ACC112 (cell line): Measurements from ENCODE around the gene PYROXD2.

Source experiments
- H2AFZ ChIP-seq: fragments of 200-600 bp; sonication (generic); one replicate; pipeline ENCODE4 v1.6.0; 2017; ENCODE audit warnings: antibody characterized with exemption, low read length; ENCODE audit not compliant: unreplicated experiment
- H3K27ac ChIP-seq: fragments of 200-600 bp; sonication (generic); 2 replicates; pipeline ENCODE4 v1.5.1; 2014; ENCODE audit warnings: low read depth, mild to moderate bottlenecking, antibody characterized with exemption, low read length, moderate library complexity
- H3K27me3 ChIP-seq: fragments of 200-600 bp; sonication (generic); 2 replicates; pipeline ENCODE4 v1.6.1; 2014; ENCODE audit warnings: mild to moderate bottlenecking, antibody characterized with exemption, low read length, moderate library complexity, mixed read lengths; ENCODE audit not compliant: insufficient read depth
- H3K36me3 ChIP-seq: fragments of 200-600 bp; sonication (generic); 2 replicates; pipeline ENCODE4 v1.6.1; 2016; ENCODE audit warnings: mild to moderate bottlenecking, antibody characterized with exemption, low read length, moderate library complexity, mixed read lengths; ENCODE audit not compliant: insufficient read depth
- H3K4me1 ChIP-seq: fragments of 200-600 bp; sonication (generic); one replicate; pipeline ENCODE4 v1.6.1; 2016; ENCODE audit warnings: low read length, mixed read lengths; ENCODE audit not compliant: insufficient read depth, unreplicated experiment, control insufficient read depth
- H3K4me3 ChIP-seq: fragments of 200-600 bp; sonication (generic); 2 replicates; pipeline ENCODE4 v1.5.1; 2014; ENCODE audit warnings: mild to moderate bottlenecking, low read depth, low read length
- H3K79me2 ChIP-seq: fragments of 200-600 bp; sonication (generic); one replicate; pipeline ENCODE4 v1.6.0; 2016; ENCODE audit warnings: low read length; ENCODE audit not compliant: control insufficient read depth, unreplicated experiment, insufficient read depth

The PYROXD2 gene

DNA sequence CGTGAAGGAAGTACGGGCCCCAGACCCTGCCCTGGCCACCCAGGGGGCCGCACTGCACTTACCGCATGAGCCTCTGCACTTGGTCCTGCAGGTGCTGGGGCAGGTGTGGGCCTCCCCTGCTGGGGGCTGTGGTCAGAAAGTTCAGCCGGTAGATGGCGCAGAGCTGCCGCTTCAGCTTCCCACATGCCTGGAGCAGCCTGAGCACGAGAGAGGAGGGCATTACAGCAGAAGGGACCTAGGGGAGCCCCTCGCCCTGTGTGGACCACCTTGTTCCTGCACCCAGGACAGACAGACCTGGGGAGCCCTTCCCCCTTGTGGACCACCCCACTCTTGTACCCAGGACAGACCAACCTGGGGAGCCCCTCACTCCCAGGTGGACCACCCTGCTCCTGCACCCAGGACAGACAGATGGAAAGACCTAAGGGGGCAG is 8.7 kb upstream of the PYROXD2 start:
- H3K36me3 ChIP-seq, result no peaks in the 10 kb centered on the region
- H3K79me2 ChIP-seq, result no peaks in the 10 kb centered on the region
- H2AFZ ChIP-seq, result no peak overlapping the region
- H3K4me1 ChIP-seq, result no peaks in the 10 kb centered on the region
- no peak overlapping the region for H3K4me3 ChIP-seq
- H3K27me3 ChIP-seq, result no peaks in the 10 kb centered on the region
- no peak overlapping the region for H3K27ac ChIP-seq

DNA sequence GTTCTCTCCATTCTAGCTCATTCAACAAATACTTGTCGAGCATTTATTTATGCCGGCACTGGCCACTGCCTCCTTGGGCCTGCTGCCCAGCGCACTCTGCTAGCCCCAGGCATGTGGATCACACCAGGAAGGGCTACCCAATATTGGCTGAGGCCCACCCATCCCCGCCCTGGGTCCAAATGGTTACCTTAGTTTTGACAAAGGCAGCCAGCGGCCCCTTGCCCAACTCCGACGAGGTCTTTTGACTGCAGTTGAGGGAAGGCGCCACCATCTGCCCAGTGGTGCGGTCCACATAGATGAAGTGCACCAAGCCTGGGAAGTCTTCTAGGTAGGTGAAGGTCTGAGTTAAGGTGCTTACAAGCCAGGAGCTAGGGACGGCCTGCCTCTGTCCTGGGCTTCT is 7.2 kb upstream of the PYROXD2 start:
- Histone ChIP-seq H3K79me2 (no peaks in the 10 kb centered on the region), H3K27me3 (no peaks in the 10 kb centered on the region), H2AFZ (no peak overlapping the region), H3K36me3 (no peaks in the 10 kb centered on the region), H3K4me3 (no peak overlapping the region), H3K4me1 (no peaks in the 10 kb centered on the region), H3K27ac (no peak overlapping the region)

DNA sequence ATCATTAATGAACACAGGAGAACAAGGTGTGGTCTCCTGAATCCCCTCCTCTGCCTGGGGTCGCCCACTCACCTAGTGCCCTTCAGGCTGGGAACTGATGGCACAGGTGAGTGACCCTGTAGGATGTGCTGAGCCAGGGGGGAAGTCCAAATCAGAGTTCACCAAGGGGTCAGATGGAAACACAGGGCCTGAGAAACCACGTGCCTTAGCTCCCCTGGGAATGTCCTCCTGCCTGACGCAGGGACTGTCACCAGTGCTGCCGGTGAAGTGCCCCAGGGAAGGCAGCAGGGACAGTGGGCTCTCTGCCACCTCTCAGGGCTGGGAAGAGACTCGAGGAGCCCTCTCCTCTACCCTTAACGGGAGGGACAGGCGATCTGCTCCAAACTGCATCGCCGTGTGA is 5.8 kb upstream of the PYROXD2 start:
- no peak overlapping the region for H3K27ac ChIP-seq
- H3K4me1 ChIP-seq, result no peaks in the 10 kb centered on the region
- H2AFZ ChIP-seq, result no peak overlapping the region
- H3K36me3 ChIP-seq, result no peaks in the 10 kb centered on the region
- H3K4me3 ChIP-seq, result no peak overlapping the region
- no peaks in the 10 kb centered on the region for H3K27me3 ChIP-seq
- H3K79me2 ChIP-seq, result no peaks in the 10 kb centered on the region

DNA sequence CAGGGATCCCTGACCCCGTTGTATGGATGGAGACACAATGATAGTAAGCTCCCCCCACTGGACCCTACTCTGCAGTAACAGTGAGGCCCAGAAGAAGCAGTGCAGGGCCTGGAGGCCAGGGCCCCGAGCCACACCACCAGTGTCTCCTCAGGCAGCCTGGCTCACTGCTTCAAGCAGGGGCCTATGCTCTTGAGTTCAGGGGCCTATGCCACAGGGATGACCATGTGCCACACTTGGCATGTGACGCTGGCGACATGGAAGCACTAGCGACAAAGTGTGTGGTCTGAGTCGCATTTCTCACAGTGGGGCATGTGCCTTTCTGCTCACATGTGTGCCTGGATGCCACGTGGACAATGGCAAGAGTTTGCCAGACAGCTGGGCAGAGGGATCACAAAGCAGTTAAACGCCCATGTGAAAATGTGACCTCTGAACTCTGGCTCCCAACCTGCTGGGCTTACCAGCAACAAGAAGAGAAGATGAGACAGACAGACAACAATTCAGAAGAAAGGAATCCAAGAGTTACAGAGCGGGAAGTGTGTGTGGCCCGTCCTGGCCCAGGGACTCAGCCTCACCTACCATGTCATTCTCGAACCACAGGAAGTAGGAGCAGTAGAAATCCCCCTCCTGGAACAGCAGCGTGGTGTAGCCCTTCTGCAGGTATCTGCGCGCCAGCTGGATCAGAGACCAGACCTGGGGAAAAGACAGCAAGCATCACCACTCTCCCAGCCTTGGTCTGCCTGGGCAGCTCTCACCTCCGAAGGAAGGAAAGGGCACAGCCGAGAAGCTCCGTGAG is 4.7 kb upstream of the PYROXD2 start:
- Histone ChIP-seq H3K36me3 (no peaks in the 10 kb centered on the region), H3K27me3 (no peaks in the 10 kb centered on the region), H3K27ac (no peak overlapping the region), H2AFZ (no peak overlapping the region), H3K79me2 (peaks cover under 1% of the 10 kb centered on the region), H3K4me1 (peaks cover 6% of the 10 kb centered on the region), H3K4me3 (no peak overlapping the region)

DNA sequence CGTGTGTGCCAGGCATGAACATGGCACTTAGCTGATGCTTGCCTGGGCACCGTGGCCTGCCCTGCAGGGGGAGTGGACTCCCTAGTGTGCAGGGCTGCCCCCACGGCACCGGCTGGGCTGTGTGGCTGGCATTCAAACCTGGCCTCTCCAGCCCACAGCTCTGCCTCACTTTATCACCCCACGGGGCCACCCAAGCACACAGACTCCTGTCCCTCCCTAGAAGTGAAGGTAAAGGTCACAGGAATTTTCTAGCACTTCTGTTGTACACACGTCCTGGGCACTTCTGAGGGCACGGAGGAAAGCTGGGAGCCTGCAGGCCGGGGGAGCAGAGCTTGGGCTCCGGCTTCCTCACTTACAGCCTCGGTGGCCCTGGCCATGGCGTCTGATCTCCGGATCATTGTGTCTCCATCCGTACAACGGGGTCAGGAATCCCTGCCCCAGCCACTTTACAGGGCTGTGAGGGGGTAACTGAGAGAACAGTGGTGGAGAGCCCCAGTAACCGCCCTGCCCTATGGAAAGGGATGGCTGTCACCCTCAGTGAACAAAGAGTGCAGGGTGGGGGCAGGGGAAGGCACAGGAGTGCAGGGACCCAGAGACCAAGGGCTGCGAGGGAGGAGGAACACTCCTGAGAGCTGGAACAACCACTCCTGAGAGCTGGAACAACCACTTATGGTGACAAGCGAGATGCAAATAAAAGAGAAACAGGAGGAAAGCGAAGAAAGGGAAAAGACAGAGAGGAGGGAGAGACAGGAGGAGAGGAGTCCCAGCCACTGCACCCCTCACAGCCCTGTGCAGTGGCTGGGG is 3.9 kb upstream of the PYROXD2 start:
- Histone ChIP-seq H3K4me3 (no peak overlapping the region), H3K36me3 (no peaks in the 10 kb centered on the region), H3K4me1 (peaks cover 12% of the 10 kb centered on the region), H3K79me2 (peaks cover 7% of the 10 kb centered on the region), H3K27me3 (no peaks in the 10 kb centered on the region), H3K27ac (no peak overlapping the region), H2AFZ (no peak overlapping the region)

DNA sequence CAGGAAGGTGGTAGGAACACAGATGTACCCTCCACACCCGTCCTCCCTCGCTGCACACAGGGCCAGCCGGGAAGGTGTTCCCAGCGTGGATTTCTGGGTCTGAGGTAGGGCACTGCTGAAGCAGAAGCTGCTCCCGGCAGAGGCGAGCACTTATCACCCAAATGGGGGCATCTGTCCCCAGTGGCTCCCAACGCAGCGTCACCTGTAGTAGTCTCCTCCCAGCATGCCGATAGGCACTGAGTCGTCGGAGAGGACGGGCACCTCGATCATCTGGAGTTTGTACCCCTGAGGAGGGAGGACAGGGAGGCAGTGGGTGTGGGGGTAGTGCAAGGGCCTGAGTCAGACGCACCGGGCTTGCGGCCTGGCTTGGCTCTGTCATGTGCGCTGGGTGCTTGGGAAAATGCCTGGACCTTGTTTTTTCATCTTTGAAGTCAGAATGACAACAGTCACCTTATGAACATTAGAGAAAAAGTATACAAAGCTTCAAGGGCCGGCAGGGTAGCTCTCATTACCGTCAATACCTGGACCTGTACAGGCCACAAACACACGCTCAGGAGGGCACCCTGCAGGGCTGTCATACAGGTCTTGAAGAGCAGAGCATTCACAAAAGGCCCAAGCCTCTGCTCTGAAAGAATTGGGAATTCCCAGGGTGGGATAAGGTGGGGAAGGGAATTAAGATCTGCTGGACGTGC is 3.1 kb upstream of the PYROXD2 start:
- Histone ChIP-seq H3K4me3 (no peak overlapping the region), H3K27me3 (no peaks in the 10 kb centered on the region), H3K27ac (no peak overlapping the region), H3K4me1 (peaks cover 12% of the 10 kb centered on the region), H3K79me2 (peaks cover 8% of the 10 kb centered on the region), H2AFZ (no peak overlapping the region), H3K36me3 (no peaks in the 10 kb centered on the region)

DNA sequence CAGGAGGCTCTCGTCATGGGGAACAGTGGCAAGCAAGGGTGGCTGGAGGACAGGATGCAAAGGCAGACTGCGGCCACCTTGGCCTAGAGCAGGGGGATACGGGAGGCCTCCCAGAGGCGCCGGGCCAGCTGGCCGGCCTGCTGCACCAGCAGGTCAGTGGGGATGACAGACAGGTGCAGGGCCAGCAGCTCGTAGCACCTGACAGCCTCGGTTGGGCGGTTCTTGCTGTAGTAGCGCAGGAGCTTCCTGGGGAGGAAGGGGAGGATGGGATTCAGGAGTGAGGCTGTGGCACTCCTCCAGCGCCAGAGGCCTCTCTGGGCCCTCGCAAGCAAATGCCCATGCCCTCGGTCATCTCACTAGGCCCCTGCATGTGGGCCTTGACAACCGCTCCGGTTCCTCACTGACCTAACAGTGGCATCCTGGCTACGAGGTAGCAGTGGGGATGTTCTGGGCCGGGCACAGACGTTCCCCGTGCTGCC is 2.5 kb upstream of the PYROXD2 start:
- no peak overlapping the region for H3K4me3 ChIP-seq
- H3K27ac ChIP-seq, result no peak overlapping the region
- no peaks in the 10 kb centered on the region for H3K36me3 ChIP-seq
- H3K4me1 ChIP-seq, result peaks cover 12% of the 10 kb centered on the region
- H2AFZ ChIP-seq, result no peak overlapping the region
- peaks cover 10% of the 10 kb centered on the region for H3K79me2 ChIP-seq
- H3K27me3 ChIP-seq, result no peaks in the 10 kb centered on the region

DNA sequence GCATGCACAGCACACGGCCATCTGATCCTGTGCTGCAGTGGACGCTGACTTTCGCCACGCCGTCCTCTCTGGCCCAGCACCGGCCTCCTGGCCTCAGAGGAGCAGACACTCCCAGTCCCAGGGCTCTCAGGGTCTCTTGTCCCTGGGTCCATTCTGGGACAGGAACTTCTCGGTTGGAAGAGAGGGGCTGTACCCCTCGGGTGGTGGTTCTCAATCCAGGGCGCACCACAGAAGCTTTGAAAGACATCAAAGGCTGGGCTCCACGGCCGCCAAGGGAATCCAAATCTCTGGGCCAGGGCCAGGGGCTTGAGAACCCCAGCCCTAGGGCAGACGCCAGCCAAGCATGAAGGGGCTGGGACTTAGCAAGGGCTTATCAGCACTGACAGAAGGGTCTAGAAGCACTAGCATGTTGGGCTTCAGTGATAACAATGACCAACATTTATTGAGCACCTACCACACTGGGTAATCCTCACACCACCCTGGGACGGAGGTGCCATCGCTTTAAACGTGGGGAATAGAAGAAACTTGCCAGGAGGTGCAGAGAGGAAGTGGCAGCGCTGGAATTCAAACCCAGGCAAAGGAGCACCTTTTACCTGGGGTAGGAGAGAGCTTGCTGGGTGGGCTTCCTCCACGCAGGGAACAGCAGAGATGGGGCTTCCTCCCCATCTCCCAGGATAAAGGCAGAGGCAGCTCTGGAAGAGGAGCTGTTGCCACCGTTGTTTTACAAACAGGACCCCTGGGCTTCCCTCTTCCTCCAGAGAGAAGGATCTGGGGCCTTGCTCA is 1.8 kb upstream of the PYROXD2 start:
- Histone ChIP-seq H3K79me2 (peaks cover 10% of the 10 kb centered on the region), H3K27me3 (no peaks in the 10 kb centered on the region), H3K4me1 (peaks cover 12% of the 10 kb centered on the region), H3K27ac (no peak overlapping the region), H2AFZ (no peak overlapping the region), H3K36me3 (no peaks in the 10 kb centered on the region), H3K4me3 (no peak overlapping the region)

DNA sequence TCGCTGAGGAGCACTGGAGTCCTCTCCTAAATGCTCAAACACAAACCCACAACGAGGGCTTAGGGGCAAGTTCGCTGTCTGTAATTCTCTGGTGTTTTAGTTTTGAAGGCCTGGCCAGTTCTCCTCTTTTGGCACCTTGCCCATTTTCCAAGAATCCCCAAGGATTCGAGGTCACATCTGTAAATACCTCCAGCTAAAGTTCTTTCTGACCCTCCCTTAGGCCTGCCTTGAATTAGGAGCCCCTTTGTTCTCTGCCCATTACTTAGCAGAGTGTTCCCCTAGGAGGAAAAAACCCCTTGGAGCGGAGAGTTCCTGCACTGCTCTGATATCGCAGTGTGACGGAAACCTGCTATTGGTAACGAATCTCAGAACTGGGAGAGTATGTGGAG is 743 bp upstream of the PYROXD2 start:
- Histone ChIP-seq H3K27me3 (no peaks in the 10 kb centered on the region), H3K36me3 (no peaks in the 10 kb centered on the region), H2AFZ (no peak overlapping the region), H3K4me1 (peaks cover 12% of the 10 kb centered on the region), H3K27ac (no peak overlapping the region), H3K4me3 (no peak overlapping the region), H3K79me2 (peaks cover 10% of the 10 kb centered on the region)

DNA sequence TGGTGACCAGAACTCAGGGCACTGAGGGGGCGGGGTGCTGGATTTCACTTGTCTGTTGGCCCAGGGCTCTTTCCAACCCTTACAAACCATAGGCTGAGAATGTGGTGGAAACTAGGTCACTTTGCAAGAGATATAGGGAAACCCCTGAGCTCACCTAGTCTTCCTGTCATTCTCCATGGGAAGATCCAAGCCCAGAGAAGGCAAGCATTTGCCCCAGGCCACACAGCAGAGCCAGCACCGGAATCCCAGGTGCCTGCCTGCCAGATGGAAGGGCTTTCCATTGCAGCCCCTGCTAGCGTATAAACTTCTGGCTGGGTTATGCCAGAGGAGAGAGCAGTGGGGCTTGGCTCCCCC is 427 bp downstream of the PYROXD2 start:
- H3K36me3 ChIP-seq, result no peaks in the 10 kb centered on the region
- H3K4me3 ChIP-seq, result peak overlapping the region; percentile 80
- peak overlapping the region; percentile 18 for H2AFZ ChIP-seq
- no peaks in the 10 kb centered on the region for H3K27me3 ChIP-seq
- H3K4me1 ChIP-seq, result peaks cover 12% of the 10 kb centered on the region
- no peak overlapping the region for H3K27ac ChIP-seq
- H3K79me2 ChIP-seq, result peaks cover 10% of the 10 kb centered on the region
